Spleen (tissue), 7 donors: ENCODE measurements around the gene GALNTL6.

Experiments
- POLR2A ChIP-seq, 3 donors: fragments of 450-650 bp; IDR thresholded peaks; one replicate each; pipeline ENCODE4 v1.5.1; 2017; ENCODE audit warnings: antibody characterized with exemption in 3 of 3, mild to moderate bottlenecking in 1 of 3
- TF ChIP-seq, protein P1 (sequence below), 11 experiments: fragments of 200-600 bp in 7 of 11; fragments of 450-650 bp in 4 of 11; sonication (generic) in 4 of 11; IDR thresholded peaks in 8 of 11; conservative IDR thresholded peaks in 3 of 11; 1 replicate in 7 of 11; 2 replicates in 4 of 11; pipeline versions ENCODE4 v1.4.0 to v1.8.0; 2016 to 2021; ENCODE audit warnings: antibody characterized with exemption in 11 of 11, inconsistent platforms in 4 of 11, mild to moderate bottlenecking in 1 of 11
- donor health status: DM: no; HTN: no; CAD: no; lungs with moderate emphysema.
- donor health status: DM: no; HTN: no; CAD: no.
- donor health status: DM: no; HTN: no; CAD: no.

DNA sequence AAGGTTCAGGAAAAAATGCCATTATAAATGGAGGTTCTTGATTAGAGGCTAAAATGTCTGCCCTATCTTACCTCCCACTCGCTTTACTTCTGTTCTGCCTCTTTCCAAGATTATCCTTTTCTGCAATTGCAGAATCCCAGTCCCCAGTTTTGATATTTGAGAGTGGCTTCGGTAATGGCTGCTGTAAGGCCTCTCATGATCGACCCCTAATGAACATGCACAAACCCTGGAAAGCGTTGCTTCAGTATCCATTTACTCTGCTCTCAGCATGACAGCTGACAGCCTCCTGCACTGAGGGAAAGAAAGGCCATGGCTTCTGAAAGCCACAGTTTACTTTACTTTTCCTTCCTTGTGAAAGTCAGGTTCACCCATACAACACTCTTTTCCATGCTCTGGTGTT lies 1030.0 kb downstream of the GALNTL6 start:
- TF ChIP-seq, protein P1, sequence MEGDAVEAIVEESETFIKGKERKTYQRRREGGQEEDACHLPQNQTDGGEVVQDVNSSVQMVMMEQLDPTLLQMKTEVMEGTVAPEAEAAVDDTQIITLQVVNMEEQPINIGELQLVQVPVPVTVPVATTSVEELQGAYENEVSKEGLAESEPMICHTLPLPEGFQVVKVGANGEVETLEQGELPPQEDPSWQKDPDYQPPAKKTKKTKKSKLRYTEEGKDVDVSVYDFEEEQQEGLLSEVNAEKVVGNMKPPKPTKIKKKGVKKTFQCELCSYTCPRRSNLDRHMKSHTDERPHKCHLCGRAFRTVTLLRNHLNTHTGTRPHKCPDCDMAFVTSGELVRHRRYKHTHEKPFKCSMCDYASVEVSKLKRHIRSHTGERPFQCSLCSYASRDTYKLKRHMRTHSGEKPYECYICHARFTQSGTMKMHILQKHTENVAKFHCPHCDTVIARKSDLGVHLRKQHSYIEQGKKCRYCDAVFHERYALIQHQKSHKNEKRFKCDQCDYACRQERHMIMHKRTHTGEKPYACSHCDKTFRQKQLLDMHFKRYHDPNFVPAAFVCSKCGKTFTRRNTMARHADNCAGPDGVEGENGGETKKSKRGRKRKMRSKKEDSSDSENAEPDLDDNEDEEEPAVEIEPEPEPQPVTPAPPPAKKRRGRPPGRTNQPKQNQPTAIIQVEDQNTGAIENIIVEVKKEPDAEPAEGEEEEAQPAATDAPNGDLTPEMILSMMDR (IDR thresholded peaks at IDR 0.05 in 8 of 11, conservative IDR thresholded peaks at IDR 0.05 in 3 of 11), result no peak
- no peak for TF ChIP-seq POLR2A (IDR thresholded peaks at IDR 0.05)
